HG03045 (cell line): Measurements from ENCODE around the gene ING3.

Source experiments
- ATAC-seq: cut with Tn5 transposase; IDR thresholded peaks from one replicate; pipeline ENCODE4 v1.9.1; 2021; ENCODE audit warnings: mild to moderate bottlenecking, moderate library complexity; ENCODE audit not compliant: unreplicated experiment

ING3 gene

GRCh38 chr7:120988591-120989256 lies 38.1 kb downstream of the ING3 start, which contains the start of gene CPED1:
Gene CPED1, plus strand, starts transcription at chr7:120988711. Its CDS starts 911 bp downstream, at chr7:120989622.
- peak; percentile 73 for ATAC-seq

- ATAC-seq: no peak
These were observed 39.0 kb downstream of the ING3 start for GRCh38 chr7:120989257-120990220.

DNA sequence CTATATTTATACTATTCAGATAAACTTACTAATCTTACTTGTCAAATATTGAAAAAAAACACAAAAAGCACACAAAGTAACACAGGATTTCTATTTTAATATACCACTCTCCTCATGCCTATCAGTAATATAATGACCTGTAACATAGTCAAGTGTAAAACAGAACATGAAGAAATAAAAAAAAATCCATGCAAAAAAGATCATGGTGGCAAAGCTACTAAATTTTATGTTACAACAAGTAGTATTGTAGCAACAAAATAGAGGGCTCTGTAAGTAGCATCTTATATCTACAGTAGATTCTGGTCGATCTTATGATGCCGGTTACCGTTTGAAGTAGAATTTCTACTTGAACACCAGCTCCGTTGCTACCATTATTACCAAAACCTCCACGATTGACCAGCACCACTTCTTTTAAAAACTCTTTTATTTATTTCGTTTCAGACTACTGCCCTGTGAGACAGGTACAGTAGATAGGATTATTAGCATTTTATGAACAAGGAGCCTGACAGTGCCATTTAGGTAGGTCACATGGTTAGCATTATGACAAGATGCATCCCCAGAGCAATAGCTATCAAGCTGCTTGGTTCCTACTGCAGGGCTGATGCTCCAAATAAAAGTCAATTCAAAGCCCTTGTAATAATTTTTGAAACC lies 40.0 kb downstream of the ING3 start:
- ATAC-seq: no peak

DNA sequence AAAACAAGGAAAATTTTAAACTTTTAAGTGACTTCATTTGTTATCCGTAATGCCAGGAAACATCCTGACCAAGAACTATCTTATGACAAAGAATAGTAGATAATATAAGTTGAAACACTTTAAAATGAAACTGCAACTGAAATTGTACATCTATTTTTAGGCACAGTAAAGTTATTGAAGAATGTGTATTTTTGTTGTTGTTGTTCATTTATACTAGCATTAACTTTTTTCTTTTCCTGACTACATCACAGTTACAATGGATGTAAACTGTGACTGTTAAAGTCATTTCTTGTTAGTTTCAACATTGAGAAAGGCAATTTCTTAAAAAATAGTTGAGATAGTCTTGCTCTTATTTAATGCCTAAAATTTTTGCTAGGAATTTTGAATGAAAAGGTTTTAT lies 40.6 kb downstream of the ING3 start:
- no peak for ATAC-seq

GRCh38 chr7:120991581-120991980 lies 41.0 kb downstream of the ING3 start:
- ATAC-seq: no peak

DNA sequence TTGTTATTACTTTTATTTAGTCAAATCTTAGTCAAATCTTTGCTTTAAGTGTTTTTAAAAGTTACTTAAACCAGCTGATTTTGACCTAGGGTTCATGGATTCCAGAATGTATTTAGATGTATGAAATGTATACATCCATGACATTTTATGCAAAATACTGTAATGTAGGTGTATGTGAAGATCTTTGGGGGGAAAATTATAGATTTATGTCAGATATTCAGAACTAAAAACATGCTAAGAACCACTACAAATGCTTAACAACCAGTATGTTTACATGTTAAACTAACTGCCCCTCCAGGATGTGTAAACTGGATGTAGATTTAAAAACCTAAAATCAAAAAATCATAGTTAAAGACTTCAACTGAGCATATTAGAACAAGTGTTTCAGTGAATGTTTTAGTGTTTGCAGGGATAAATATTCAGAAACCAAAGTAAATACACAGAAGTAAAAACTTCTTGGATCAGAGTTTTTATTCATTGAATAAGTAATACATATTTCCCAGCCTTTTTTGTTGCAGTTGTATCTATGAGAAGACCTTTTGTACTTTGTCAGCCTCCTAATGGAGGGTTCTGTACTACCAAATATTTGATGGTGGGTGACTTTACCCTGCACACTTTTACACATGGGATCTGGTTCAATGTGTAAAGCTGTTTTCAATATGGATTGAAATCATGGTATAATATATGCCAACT lies 41.8 kb downstream of the ING3 start:
- no peak for ATAC-seq

DNA sequence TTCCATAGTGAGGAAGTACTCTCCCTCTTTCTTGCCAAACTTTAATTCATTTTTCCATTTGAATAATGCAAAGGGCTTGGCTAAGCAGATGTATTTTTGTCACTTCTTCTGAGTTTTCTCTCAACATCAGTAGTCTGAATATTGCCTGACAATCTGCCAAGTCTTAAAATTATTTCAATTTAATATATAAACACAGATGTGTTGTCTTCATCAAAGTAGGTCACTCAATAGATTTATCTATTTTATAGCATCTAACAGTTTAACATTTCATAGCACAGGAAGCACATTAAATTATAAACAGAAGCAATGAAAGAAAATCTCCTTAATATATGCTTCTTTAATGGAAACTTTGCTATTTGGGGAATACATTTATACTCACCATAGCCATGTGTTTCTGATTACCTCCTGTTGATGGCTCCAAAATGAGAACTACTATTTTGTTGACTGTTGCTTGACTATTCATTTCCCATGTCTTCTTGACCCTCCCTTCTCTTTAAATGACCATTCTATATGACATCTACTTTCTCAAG lies 42.5 kb downstream of the ING3 start:
- ATAC-seq: no peak

DNA sequence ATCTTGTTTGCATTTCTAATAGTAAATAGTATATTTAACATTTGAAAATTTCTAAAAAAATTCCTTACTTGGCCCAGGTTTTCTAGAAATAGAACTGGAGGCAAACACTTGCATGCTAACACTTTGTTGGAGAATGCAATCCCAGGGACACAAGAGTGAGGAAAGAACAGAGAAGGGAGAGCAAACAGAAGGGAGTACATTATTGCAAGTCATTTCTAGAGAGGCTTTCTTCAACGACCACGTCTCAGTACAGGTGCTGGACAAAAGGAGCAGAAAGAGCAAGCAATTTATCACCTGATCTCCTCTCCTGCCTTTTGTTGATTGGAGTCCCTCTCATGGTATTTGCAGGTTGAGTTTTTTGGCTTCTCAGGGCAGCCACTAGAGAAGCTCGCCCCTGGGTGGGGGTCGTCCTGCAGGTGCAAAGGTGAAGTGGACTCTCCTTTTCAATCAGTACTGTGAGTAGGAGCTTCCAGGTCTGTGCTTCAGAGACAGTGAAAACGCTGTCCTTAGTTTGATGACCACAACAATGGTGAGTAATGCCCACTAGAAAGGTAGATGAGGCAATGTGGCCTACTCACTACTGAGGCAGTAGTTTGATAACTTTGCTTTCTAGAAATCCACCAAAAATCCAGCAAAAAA lies 43.1 kb downstream of the ING3 start:
- no peak for ATAC-seq

- ATAC-seq: no peak
These were observed 44.2 kb downstream of the ING3 start for GRCh38 chr7:120994512-120995410.

DNA sequence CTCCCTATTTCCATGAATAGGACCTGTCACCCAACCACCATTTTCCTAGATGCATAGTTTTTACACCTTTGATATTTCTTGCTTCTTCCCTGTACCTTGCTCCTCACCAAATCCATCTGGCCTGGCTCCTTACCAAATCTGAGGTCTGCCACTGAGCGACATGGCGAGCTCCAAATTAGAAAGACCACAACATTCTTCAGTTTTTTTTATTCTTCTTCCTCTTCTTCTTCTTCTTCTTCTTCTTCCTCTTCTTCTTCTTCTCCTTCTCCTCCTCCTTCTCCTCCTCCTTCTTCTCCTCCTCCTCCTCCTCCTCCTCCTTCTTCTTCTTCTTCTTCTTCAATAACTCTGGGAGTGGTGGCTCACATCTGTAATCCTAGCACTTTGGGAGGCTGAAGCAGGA lies 45.1 kb downstream of the ING3 start:
- no peak for ATAC-seq

DNA sequence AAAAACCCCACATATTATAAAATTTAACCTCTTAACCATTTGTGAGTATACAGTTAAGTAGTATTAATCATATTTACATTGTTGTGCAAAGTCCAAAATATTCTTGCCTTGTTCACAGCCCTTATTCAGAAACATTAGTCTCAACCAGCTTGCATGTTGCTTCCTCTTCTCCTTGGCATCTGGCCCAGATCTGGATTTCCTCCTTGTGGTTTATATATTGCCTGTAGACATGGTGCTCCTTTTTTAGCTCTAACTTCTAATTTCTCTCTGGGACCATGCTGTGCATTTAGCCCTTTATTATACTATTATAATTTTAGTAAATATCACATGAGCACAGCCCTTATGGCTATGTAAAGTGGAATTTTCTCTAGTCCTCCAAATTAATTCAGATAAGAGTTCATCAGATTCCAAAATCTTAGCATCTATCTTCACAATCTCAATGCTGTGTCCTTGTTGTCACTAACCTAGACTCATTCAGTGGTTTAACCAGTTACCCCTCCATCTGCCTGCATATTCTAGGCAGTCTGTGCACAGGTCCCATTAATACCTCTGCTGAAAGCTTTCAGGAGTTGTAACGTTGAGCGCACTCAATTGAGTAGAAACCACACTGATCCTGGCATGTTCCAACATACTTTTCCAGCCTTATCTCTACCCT lies 45.9 kb downstream of the ING3 start:
- ATAC-seq: no peak

GRCh38 chr7:120996988-120997345 lies 46.4 kb downstream of the ING3 start:
- ATAC-seq: no peak

GRCh38 chr7:120997882-120998474 lies 47.4 kb downstream of the ING3 start:
- no peak for ATAC-seq

- no peak for ATAC-seq
These were observed 47.9 kb downstream of the ING3 start for GRCh38 chr7:120998520-120998919.

DNA sequence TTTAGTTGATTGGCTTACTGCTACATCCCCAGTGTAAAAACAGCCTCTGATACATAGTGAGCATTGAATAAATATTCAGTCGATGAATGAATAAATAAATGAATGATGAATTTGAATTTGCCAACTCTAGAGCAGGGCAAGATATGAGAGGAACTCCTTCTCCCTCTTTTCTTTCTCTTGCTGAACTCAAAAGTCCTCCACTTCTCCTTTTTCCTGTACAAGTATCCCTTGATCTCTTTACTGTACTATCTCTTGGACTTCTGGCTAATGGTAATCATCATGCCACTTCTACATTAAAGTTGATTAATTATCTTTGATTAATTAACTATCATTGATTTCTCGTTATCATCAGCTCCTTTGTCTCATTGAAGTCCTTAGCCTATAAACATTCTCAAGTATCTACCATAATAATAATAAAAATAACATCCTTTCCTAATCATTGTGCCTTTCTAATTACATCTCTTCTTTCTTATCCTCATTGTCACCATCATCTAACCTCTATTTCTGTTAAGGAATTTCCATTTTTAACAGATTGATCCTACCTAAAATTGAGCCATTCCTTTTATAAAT lies 48.5 kb downstream of the ING3 start:
- no peak for ATAC-seq

GRCh38 chr7:121000081-121000983 lies 49.8 kb downstream of the ING3 start:
- ATAC-seq: no peak
